Panc1 (cell line): ENCODE measurements around the gene SLC25A34. TPM values are rescaled to one million over a fixed set of nuclear protein-coding genes. Genes with fewer than 3 reads are reported as not detected.
A peak's percentile ranks its signal among the peaks of the same experiment; 100 is the strongest.

Experiments used
- ATAC-seq: fragments of 200-7000 bp; cut with Tn5 transposase; 2 replicates; pipeline ENCODE4 v1.9.1; 2020; ENCODE audit warnings: mild to moderate bottlenecking, moderate library complexity
- BruUV-seq: library from RNA; stranded (reverse); fragments of 400-500 nt; replicated peaks from 2 replicates; lab custom pipeline; 2021; lab: Mats Ljungman, UMichigan
- CTCF ChIA-PET: fragments of 300-600 bp; sonication (Branson Sonifier 250); formaldehyde crosslinking; loops from one replicate; lab custom pipeline; 2022; ENCODE audit warnings: antibody characterized with exemption; lab: Charles Lee
- POLR2A ChIA-PET: fragments of 300-600 bp; sonication (Branson Sonifier 250); formaldehyde crosslinking; loops from one replicate; lab custom pipeline; 2022; ENCODE audit warnings: antibody characterized with exemption; lab: Charles Lee
- DNase-seq: peaks from one replicate; pipeline ENCODE4 v3.0.0-alpha.2; 2010; ENCODE audit warnings: low read depth, low spot score
- H3K27ac ChIP-seq: 2 replicates; pipeline ENCODE4 v1.5.1; 2011; ENCODE audit warnings: mild to moderate bottlenecking, low read length, inconsistent platforms
- H3K27me3 ChIP-seq: fragments of 200-500 bp; sonication (Bioruptor generic); 2 replicates; pipeline ENCODE4 v1.6.0; 2014; ENCODE audit warnings: low read length, inconsistent platforms; ENCODE audit not compliant: control insufficient read depth, insufficient read depth
- H3K36me3 ChIP-seq: fragments of 200-500 bp; sonication (Bioruptor generic); 2 replicates; pipeline ENCODE4 v1.5.1; 2014; ENCODE audit warnings: inconsistent platforms, mild to moderate bottlenecking, low read length, moderate library complexity; ENCODE audit not compliant: control insufficient read depth, insufficient read depth
- H3K4me1 ChIP-seq: 2 replicates; pipeline ENCODE4 v1.5.1; 2011; ENCODE audit warnings: inconsistent platforms, mild to moderate bottlenecking, low read length, moderate library complexity; ENCODE audit not compliant: control insufficient read depth, insufficient read depth
- H3K4me3 ChIP-seq, 2 experiments: 2 replicates each; pipeline ENCODE4 v1.5.1; 2011 to 2012; ENCODE audit warnings: low read depth in 2 of 2, low read length in 2 of 2, mild to moderate bottlenecking in 2 of 2, inconsistent platforms in 1 of 2, moderate library complexity in 1 of 2
- H3K9me3 ChIP-seq: fragments of 200-500 bp; sonication (Bioruptor generic); 2 replicates; pipeline ENCODE4 v1.5.1; 2014; ENCODE audit warnings: low read depth, mild to moderate bottlenecking, inconsistent platforms, low read length, moderate library complexity; ENCODE audit not compliant: control insufficient read depth, insufficient read depth
- CTCF ChIP-seq: fragments of 450-650 bp; IDR thresholded peaks from 2 replicates; pipeline ENCODE4 v1.5.1; 2017; ENCODE audit warnings: mild to moderate bottlenecking
- POLR2AphosphoS5 ChIP-seq: IDR thresholded peaks from 2 replicates; pipeline ENCODE4 v1.6.1; 2012; ENCODE audit warnings: mild to moderate bottlenecking, low read depth, low read length, moderate library complexity
- REST ChIP-seq, 2 experiments: IDR thresholded peaks; 2 replicates each; pipeline ENCODE4 v1.6.1; 2011 to 2012; ENCODE audit warnings: low read depth in 2 of 2, control low read depth in 1 of 2, low read length in 1 of 2, mild to moderate bottlenecking in 1 of 2, moderate library complexity in 1 of 2; ENCODE audit not compliant: insufficient read depth in 1 of 2
- SIN3A ChIP-seq: IDR thresholded peaks from 2 replicates; pipeline ENCODE4 v1.6.1; 2012; ENCODE audit warnings: low read depth, mild to moderate bottlenecking, low read length, moderate library complexity, borderline replicate concordance; ENCODE audit not compliant: insufficient read depth
- TCF7L2 ChIP-seq: IDR thresholded peaks from 2 replicates; pipeline ENCODE4 v1.6.1; 2011; ENCODE audit warnings: mild to moderate bottlenecking, low read depth, low read length, inconsistent platforms
- in situ Hi-C: cut with HindIII; loops from 2 replicates; pipeline ENCODE4 v1.10.0; 2016; ENCODE audit warnings: low sequenced_read_pairs, low pct_unique_long_range_greater_than_20kb
- intact Hi-C: fragments of 100-400 bp; cut with micrococcal nuclease; formaldehyde crosslinking; loops from one replicate; pipeline ENCODE4 v1.10.0; 2022; ENCODE audit not compliant: unreplicated experiment
- total RNA-seq: library from RNA; stranded (reverse); gene quantifications from one replicate; pipeline ENCODE4 v1.2.1, GENCODE V29; 2021; ENCODE audit not compliant: unreplicated experiment

SLC25A34 gene
- total RNA-seq, 1 experiment from 2014 or later, result 0.64 TPM

- no peaks in the 10 kb centered on the region for H3K36me3 ChIP-seq
- H3K27ac ChIP-seq, result no peak overlapping the region
- TF ChIP-seq REST (IDR thresholded peaks at IDR 0.05; ENCODE audit: insufficient read depth in 1 of 2, low read depth in 2 of 2, low read length in 1 of 2) (no peak), SIN3A (no peak), TCF7L2 (no peak), POLR2AphosphoS5 (no peak), CTCF (no peak)
- intact Hi-C loops, result loop anchor here (10.0 kb wide), 1 partner anchor 129 kb away; the partner anchor contains the start of gene DDI2
- ATAC-seq (no peak), DNase-seq (no peak)
- H3K4me3 ChIP-seq, result no peak overlapping the region
- in situ Hi-C loops, result no loop called here
- ChIA-PET POLR2A (no interaction called here), CTCF (no interaction called here)
- no peaks in the 10 kb centered on the region for H3K27me3 ChIP-seq
- no TSS peak for BruUV-seq
- H3K9me3 ChIP-seq, result no peaks in the 10 kb centered on the region
- peaks cover 12% of the 10 kb centered on the region for H3K4me1 ChIP-seq
Measured at GRCh38 chr1:15744122-15744679, 8.1 kb downstream of the SLC25A34 start.

GRCh38 chr1:15747378-15747777, 11.3 kb downstream of the SLC25A34 start:
- TF ChIP-seq POLR2AphosphoS5, result no peak
- no peak for TF ChIP-seq CTCF
- no peak for TF ChIP-seq REST (IDR thresholded peaks at IDR 0.05; ENCODE audit: insufficient read depth in 1 of 2, low read depth in 2 of 2, low read length in 1 of 2)
- TF ChIP-seq SIN3A, result no peak
- no peak for TF ChIP-seq TCF7L2
- Histone ChIP-seq H3K27ac (peak overlapping the region; percentile 51; the same call in 1 of the 2 replicates), H3K9me3 (no peaks in the 10 kb centered on the region), H3K4me3 (no peak overlapping the region), H3K36me3 (no peaks in the 10 kb centered on the region), H3K27me3 (no peaks in the 10 kb centered on the region), H3K4me1 (peaks cover 15% of the 10 kb centered on the region)
- ChIA-PET POLR2A (no interaction called here), CTCF (no interaction called here)
- BruUV-seq, result no TSS peak
- intact Hi-C loops (loop anchor here (10.0 kb wide), 1 partner anchor 133 kb away; the partner anchor contains the start of gene DDI2), in situ Hi-C loops (no loop called here)
- no peak for ATAC-seq
- DNase-seq, result no peak
